Esophagus (tissue), 2 donors: ENCODE results near the gene PHF21A. TPM values are rescaled to one million over a fixed set of nuclear protein-coding genes. Genes with fewer than 3 reads are reported as not detected.

Experiments used
- H3K27ac ChIP-seq, 2 donors: one replicate each; pipeline ENCODE4 v1.5.1; 2013; ENCODE audit warnings: low read depth in 2 of 2, mild to moderate bottlenecking in 2 of 2, inconsistent platforms in 1 of 2, low read length in 1 of 2, moderate library complexity in 1 of 2
- H3K27me3 ChIP-seq, 2 donors: one replicate each; pipeline ENCODE4 v1.6.1; 2013; ENCODE audit warnings: low read length in 2 of 2, control low read depth in 1 of 2, mild to moderate bottlenecking in 1 of 2; ENCODE audit not compliant: insufficient read depth in 2 of 2, control insufficient read depth in 1 of 2
- H3K36me3 ChIP-seq, 2 donors: one replicate each; pipeline ENCODE4 v1.6.1; 2013; ENCODE audit warnings: low read length in 1 of 2; ENCODE audit not compliant: control insufficient read depth in 2 of 2, insufficient read depth in 2 of 2
- H3K4me1 ChIP-seq, 2 donors: one replicate each; pipeline ENCODE4 v1.6.1; 2013; ENCODE audit warnings: low read length in 1 of 2; ENCODE audit not compliant: control insufficient read depth in 2 of 2, insufficient read depth in 2 of 2
- H3K4me3 ChIP-seq, 2 donors: one replicate each; pipeline ENCODE4 v1.5.1; 2013; ENCODE audit warnings: low read length in 2 of 2, mild to moderate bottlenecking in 2 of 2, low read depth in 1 of 2, moderate library complexity in 1 of 2
- H3K9me3 ChIP-seq, 2 donors: one replicate each; pipeline ENCODE4 v1.6.1; 2013; ENCODE audit warnings: mild to moderate bottlenecking in 2 of 2, low read depth in 1 of 2, low read length in 1 of 2, moderate library complexity in 1 of 2; ENCODE audit not compliant: control insufficient read depth in 2 of 2, insufficient read depth in 1 of 2
- WGBS, 2 donors: extraction: QIAGEN DNeasy Blood & Tissue Kit; methylation state at CpG; one replicate each; pipeline ENCODE4 v1.1.7; 2013; 5-methylcytosine and 5-hydroxymethylcytosine counted together
- polyA plus RNA-seq, 2 donors: library from polyadenylated mRNA; stranded (reverse); fragments of 200-250 nt; gene quantifications; one replicate each; pipeline ENCODE4 v1.2.3, GENCODE V29; 2013
- donor health status: healthy with polysubstance abuse.
- donor health status: Bipolar disorder and iron deficiency.

The PHF21A gene
- polyA plus RNA-seq, 2 donors: 8.8 to 14.0 TPM

DNA sequence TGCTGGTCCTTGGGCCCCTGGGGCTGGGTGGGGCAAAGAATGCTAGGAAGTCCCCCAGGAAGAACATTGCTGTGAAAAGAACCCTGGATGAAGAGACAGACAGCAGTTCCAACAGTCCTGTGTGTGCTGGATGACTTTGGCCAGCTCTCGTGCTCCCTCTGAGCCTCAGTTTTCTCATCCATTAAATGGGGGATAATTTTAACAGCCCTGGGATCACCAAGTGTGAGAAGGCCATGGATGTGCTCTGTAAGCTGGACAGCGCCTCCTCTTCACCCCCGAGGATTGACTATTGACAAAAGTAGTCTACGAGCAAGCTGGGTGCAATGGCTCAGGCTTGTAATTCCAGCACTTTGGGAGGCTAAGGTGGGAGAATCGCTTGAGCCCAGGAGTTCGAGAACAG is 196.3 kb downstream of the PHF21A start:
- WGBS, 2 donors: 80 to 84% methylated on average over 6 of the region's 6 CpGs

DNA sequence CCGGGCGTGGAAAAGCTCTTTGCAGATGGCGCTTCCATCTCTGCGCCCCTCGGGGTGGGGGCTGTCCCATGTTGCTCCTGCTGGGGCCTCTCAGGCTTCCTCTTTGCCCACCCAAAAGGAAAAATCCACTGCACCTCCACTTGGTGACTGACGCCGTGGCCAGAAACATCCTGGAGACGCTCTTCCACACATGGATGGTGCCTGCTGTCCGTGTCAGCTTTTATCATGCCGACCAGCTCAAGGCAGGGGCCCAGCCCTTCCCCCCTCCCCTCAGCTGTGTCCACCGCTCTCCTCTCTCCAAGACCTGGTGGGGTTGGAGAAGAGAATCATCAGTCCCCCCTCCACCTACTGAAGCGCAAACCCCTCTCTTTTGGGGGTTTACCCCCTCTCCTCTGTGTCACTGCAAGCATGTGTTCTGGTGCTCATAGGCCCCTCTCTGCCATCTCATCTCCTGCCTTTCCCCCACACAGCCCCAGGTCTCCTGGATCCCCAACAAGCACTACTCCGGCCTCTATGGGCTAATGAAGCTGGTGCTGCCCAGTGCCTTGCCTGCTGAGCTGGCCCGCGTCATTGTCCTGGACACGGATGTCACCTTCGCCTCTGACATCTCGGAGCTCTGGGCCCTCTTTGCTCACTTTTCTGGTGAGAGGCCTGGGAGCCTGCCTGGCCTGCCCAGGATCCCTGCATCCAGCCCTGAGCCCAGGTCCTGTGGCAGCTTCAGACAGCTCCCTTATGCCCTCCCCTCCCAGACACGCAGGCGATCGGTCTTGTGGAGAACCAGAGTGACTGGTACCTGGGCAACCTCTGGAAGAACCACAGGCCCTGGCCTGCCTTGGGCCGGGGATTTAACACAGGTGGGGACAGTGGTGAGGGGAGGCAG is 197.0 kb downstream of the PHF21A start:
- Histone ChIP-seq H3K4me3 (peak overlapping the region in 1 of 2 donors; percentile 9), H3K4me1 (peaks cover 6 to 17% of the 10 kb centered on the region in 2 donors), H3K36me3 (peaks cover 0 to 10% of the 10 kb centered on the region in 2 donors), H3K9me3 (no peaks in the 10 kb centered on the region), H3K27me3 (no peaks in the 10 kb centered on the region), H3K27ac (no peak overlapping the region)
- WGBS, 2 donors: 52 to 67% methylated on average over 22 of the region's 22 CpGs

More for the DNA sequence above, 196.3 kb downstream of the PHF21A start:
- H3K4me1 ChIP-seq: peaks cover 10 to 20% of the 10 kb centered on the region in 2 donors
- no peak overlapping the region for H3K4me3 ChIP-seq
- no peaks in the 10 kb centered on the region for H3K27me3 ChIP-seq
- peaks cover 0 to 10% of the 10 kb centered on the region in 2 donors for H3K36me3 ChIP-seq
- no peaks in the 10 kb centered on the region for H3K9me3 ChIP-seq
- no peak overlapping the region for H3K27ac ChIP-seq

DNA sequence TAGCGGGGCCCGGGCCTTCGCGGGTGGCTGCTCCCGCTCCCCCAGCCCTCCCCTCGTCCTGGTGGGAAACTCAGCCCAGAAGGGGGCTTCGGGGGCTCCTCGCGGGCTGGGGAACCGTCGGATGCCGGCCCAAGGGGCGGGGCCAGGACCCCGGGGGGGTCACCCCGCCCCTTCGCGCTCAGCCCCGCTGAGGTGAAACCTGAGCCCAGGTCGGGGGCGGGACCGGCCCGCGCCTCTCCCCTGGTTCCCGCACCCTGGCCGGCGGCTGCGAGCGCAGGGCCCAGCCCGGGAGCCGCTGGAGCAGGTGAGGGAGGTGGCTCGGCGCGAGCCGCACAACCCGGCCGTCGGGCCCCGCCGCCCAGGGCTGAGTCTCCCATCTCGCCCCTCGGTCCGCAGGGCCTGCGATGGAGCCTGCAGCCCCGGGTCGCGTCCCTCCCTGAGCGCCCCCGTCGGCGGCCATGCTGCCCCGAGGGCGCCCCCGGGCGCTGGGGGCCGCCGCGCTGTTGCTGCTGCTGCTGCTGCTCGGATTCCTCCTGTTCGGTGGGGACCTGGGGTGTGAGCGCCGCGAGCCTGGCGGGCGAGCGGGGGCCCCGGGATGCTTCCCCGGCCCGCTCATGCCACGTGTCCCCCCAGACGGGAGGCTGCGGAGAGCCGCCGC is 198.7 kb downstream of the PHF21A start, which contains the start of gene LARGE2:
TSS of gene LARGE2 (plus strand) at position 232 of the 658 bp plus-strand sequence. CDS start at position 459, 227 bp downstream.
- peaks cover 2 to 13% of the 10 kb centered on the region in 2 donors for H3K4me1 ChIP-seq
- H3K27me3 ChIP-seq: no peaks in the 10 kb centered on the region
- peak within 1 kb of the TSS; percentile 51 to 57 for H3K4me3 ChIP-seq
- H3K9me3 ChIP-seq: no peaks in the 10 kb centered on the region
- 1 to 4% methylated on average over 32 to 73 of the region's 73 CpGs for WGBS, 2 donors
- peak within 1 kb of the TSS in 1 of 2 donors; percentile 27 for H3K27ac ChIP-seq
- H3K36me3 ChIP-seq: peaks cover 0 to 6% of the 10 kb centered on the region in 2 donors

DNA sequence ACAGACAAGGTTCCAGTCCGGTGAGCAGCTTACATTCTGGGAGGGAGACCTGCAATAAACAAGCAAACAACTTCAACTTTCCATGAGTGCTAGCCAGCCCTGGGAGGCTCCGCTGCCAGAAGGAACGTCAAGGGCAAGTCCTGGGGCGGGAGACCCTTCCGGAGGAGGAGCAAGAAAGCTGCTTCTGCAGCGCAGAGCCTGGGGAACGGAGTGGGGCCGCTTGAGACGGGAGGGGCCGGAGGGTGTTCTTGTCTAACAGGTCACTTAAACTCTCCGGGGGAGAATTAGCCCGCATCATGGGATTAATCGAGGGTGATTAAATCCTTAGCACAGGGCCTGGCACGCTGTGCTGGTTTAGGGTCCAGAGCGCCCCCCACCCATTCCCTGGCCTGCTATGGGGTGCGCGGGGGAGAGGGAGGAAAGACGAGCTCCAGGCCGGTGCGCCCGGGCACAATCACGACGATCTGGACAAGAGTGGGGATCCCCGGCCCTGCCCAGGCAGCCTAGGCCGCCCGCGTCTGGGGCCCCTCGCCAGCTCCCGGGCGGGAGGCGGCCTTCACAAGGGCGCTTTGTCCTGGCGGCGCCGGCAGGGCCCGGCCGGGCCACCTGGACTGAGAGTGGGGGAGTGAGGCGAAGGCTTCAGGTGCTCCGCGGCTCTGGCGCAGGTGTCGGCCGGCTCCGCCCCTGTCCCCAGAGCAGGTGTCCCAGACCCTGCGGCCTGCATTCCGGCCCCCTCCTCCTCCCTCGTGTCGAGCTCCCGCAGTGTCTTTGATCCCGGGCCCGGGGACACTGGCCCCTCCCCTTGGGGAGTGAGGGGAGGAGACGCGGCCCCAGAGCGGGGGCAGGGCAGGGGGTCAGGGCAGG is 199.5 kb downstream of the PHF21A start:
- Histone ChIP-seq H3K27ac (peak overlapping the region in 1 of 2 donors; percentile 27), H3K27me3 (no peaks in the 10 kb centered on the region)
- 20% methylated on average over 45 to 54 of the region's 54 CpGs for WGBS, 2 donors

DNA sequence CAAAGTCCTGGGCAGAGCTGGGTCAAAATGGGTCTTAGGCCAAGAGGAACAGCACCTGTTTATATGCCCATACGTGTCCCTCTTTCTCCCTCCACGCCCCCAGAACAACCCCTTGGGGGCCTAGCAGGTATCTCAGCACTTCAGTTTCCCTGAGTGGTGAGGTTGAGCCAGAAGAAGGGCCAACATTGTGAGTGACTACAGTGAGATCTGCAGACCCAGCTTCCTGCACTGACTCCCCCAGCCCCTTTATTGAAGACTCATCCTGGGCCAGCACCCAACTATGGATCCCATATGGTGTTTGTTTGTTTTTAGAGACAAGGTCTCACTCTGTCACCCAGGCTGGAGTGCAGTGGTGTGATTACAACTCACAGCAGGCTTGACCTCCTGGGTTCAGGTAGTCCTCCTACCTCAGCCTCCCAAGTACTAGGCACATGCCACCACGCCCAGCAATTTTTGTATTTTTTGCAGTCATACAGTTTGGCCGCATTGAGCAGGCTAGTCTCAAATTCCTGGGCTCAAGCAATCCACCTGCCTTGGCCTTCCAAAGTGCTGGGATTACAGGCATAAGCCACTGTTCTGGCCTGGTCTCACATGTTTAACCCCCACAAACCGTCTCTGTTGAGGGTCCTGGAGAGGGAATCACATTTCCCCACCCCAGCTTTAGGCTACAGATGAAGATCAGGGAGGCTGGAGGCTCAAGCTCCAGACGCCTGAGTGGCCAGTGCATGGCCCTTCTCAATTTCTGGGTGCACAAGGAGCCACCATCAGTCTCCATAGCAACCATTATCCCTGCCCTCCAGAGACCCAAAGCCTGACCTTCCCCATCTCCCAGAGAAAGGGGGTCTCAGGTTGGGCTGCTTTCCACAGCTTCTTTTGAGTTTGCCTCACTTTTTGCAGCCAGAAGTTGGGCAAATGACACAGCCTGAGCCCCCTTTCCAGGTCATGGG is 200.4 kb downstream of the PHF21A start:
- Histone ChIP-seq H3K4me1 (peaks cover 2 to 19% of the 10 kb centered on the region in 2 donors), H3K27ac (no peak overlapping the region), H3K4me3 (no peak overlapping the region), H3K27me3 (no peaks in the 10 kb centered on the region), H3K36me3 (no peaks in the 10 kb centered on the region), H3K9me3 (no peaks in the 10 kb centered on the region)
- 83 to 85% methylated on average over 6 of the region's 6 CpGs for WGBS, 2 donors

More for the DNA sequence above, 199.5 kb downstream of the PHF21A start:
- Histone ChIP-seq H3K9me3 (no peaks in the 10 kb centered on the region), H3K36me3 (peaks cover 0 to 6% of the 10 kb centered on the region in 2 donors), H3K4me1 (peaks cover 2 to 15% of the 10 kb centered on the region in 2 donors), H3K4me3 (peak overlapping the region; percentile 51 to 57)

DNA sequence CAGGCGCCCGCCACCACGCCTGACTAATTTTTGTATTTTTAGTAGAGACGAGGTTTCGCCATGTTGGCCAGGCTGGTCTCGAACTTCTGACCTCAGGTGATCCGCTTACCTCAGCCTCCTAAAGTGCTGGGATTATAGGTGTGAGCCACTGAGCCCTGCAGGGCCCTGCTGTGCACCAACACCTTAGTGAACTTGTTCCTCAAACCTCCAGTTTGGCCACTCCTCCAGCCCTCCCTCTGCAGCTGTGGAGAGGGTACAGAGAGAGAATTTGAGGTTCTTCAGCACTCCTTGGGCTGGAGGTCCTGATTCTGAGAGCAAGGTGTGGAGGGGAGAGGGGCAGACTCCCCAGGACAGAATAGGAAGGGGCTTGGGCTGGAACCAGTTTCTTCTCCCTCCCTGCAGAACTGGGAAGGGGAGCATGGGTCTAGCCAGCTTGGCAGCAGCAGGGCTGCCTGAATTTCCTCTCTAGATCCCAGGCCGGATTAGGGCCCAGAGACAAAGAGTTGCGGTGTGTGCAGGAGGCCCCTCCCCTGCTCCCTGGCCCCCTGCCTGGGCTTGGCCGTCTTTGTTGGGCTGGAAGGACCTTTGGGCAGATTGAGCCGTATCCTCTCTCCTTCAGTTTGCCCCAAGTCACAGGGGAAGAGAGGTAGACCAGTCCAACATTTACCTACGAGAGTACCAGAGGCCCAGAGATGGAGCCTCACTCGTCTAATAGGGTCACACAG is 201.3 kb downstream of the PHF21A start:
- no peaks in the 10 kb centered on the region for H3K27me3 ChIP-seq
- no peak overlapping the region for H3K4me3 ChIP-seq
- 66 to 70% methylated on average over 13 of the region's 13 CpGs for WGBS, 2 donors
- H3K9me3 ChIP-seq: no peaks in the 10 kb centered on the region
- no peak overlapping the region for H3K27ac ChIP-seq
- peaks cover 2 to 19% of the 10 kb centered on the region in 2 donors for H3K4me1 ChIP-seq
- H3K36me3 ChIP-seq: peaks cover 0 to 6% of the 10 kb centered on the region in 2 donors

DNA sequence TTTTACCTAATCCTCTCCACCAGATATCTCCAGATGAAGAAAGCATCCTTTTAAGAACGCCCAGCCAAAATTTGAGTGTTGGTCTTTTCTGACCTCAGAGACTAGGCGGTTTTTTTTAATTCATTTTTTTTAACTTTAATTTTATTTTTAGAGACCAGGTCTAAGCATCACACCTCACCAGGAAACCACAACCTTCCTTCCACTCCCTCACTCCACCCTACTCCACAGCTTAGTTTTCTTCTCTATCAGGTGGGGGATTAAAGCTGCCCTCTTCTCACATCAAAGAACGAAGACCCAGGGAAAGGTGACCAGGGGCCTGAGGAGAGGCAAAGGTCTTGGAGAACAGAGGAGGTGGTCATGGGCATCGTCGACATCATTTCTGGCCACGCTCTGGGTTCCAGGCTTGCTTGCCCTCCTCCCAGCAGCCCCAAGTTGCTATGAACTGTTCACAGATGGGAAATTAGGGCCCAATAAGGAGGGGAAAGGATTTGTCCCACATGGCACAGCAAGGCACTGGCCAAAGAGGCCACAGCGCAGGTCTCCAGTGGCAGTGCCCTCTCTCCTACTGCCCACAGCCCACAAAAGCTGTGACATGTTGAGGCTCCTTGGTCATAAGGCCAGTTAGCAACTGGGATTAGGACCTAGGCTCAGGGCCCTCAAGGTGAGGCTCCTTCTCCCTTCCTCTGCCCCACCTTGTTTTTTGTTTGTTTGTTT is 202.1 kb downstream of the PHF21A start:
- Histone ChIP-seq H3K27ac (peak overlapping the region in 1 of 2 donors; percentile 96), H3K4me1 (peaks cover 2 to 19% of the 10 kb centered on the region in 2 donors), H3K9me3 (no peaks in the 10 kb centered on the region), H3K4me3 (peak overlapping the region in 1 of 2 donors; percentile 90), H3K27me3 (no peaks in the 10 kb centered on the region), H3K36me3 (peaks cover 5 to 14% of the 10 kb centered on the region in 2 donors)
- WGBS, 2 donors: 63 to 68% methylated on average over 7 of the region's 7 CpGs
